ENCODE measurements around the gene ZNF140.

ZNF140 gene

GRCh38 chr12:133083345-133083744, 2.6 kb downstream of the ZNF140 start:
- TF ChIP-seq POLR2A (IDR thresholded peaks at IDR 0.05; ENCODE audit: extremely low read depth, insufficient read length) = no peak
- no peak for TF ChIP-seq MYC (IDR thresholded peaks at IDR 0.05; ENCODE audit: low read depth, low read length)
- no peak for TF ChIP-seq CTCF (IDR thresholded peaks at IDR 0.05; ENCODE audit: low read depth, low read length)
- TF ChIP-seq MAX (IDR thresholded peaks at IDR 0.05; ENCODE audit: low read depth, low read length) = no peak
- H3K4me3 ChIP-seq (ENCODE audit: low read depth, low read length) = no peak overlapping the region
- no peak for DNase-seq (ENCODE audit: low read depth)

GRCh38 chr12:133105620-133106019, 24.9 kb downstream of the ZNF140 start:
- no peak for TF ChIP-seq MAX (IDR thresholded peaks at IDR 0.05; ENCODE audit: low read depth, low read length)
- no peak for TF ChIP-seq MYC (IDR thresholded peaks at IDR 0.05; ENCODE audit: low read depth, low read length)
- no peak for TF ChIP-seq POLR2A (IDR thresholded peaks at IDR 0.05; ENCODE audit: extremely low read depth, insufficient read length)
- TF ChIP-seq CTCF (IDR thresholded peaks at IDR 0.05; ENCODE audit: low read depth, low read length) = no peak
- no peak overlapping the region for H3K4me3 ChIP-seq (ENCODE audit: low read depth, low read length)
- peak; percentile 12 for DNase-seq (ENCODE audit: low read depth)

- no peak for TF ChIP-seq CTCF (IDR thresholded peaks at IDR 0.05; ENCODE audit: low read depth, low read length)
- TF ChIP-seq MAX (IDR thresholded peaks at IDR 0.05; ENCODE audit: low read depth, low read length) = no peak
- TF ChIP-seq POLR2A (IDR thresholded peaks at IDR 0.05; ENCODE audit: extremely low read depth, insufficient read length) = no peak
- no peak for TF ChIP-seq MYC (IDR thresholded peaks at IDR 0.05; ENCODE audit: low read depth, low read length)
- DNase-seq (ENCODE audit: low read depth) = peak; percentile 45
- H3K4me3 ChIP-seq (ENCODE audit: low read depth, low read length) = no peak overlapping the region
These were observed 25.5 kb downstream of the ZNF140 start for GRCh38 chr12:133106253-133106652.

GRCh38 chr12:133107121-133107520, 26.4 kb downstream of the ZNF140 start:
- TF ChIP-seq CTCF (IDR thresholded peaks at IDR 0.05; ENCODE audit: low read depth, low read length) (no peak), POLR2A (IDR thresholded peaks at IDR 0.05; ENCODE audit: extremely low read depth, insufficient read length) (no peak), MYC (IDR thresholded peaks at IDR 0.05; ENCODE audit: low read depth, low read length) (no peak)
- no peak overlapping the region for H3K4me3 ChIP-seq (ENCODE audit: low read depth, low read length)
- DNase-seq (ENCODE audit: low read depth) = no peak

GRCh38 chr12:133108150-133108549, 27.4 kb downstream of the ZNF140 start:
- TF ChIP-seq MYC (IDR thresholded peaks at IDR 0.05; ENCODE audit: low read depth, low read length) (no peak), MAX (IDR thresholded peaks at IDR 0.05; ENCODE audit: low read depth, low read length) (no peak), POLR2A (IDR thresholded peaks at IDR 0.05; ENCODE audit: extremely low read depth, insufficient read length) (no peak), CTCF (IDR thresholded peaks at IDR 0.05; ENCODE audit: low read depth, low read length) (no peak)
- DNase-seq (ENCODE audit: low read depth) = no peak
- no peak overlapping the region for H3K4me3 ChIP-seq (ENCODE audit: low read depth, low read length)

Data from NB4 (cell line).